Activated CD4-positive, alpha-beta T cell treated with anti-CD3 and anti-CD28 coated beads, Interleukin-2, Interleukin-4, amounts not matched to agents 100 ng/mL and 50 ng/mL, durations not matched to agents 16 hours and 8 hours (primary cell): ENCODE data around the gene NUTF2.
"Not testable (repeated sequence)": the region's sequence is repeated elsewhere in the genome, so short reads cannot be mapped to it uniquely, and the experiment has no call there.

ENCODE experiments used
- DNase-seq: peaks from one replicate; pipeline ENCODE4 v3.0.0-alpha.2; 2020; ENCODE audit warnings: low spot score

Gene NUTF2

DNA sequence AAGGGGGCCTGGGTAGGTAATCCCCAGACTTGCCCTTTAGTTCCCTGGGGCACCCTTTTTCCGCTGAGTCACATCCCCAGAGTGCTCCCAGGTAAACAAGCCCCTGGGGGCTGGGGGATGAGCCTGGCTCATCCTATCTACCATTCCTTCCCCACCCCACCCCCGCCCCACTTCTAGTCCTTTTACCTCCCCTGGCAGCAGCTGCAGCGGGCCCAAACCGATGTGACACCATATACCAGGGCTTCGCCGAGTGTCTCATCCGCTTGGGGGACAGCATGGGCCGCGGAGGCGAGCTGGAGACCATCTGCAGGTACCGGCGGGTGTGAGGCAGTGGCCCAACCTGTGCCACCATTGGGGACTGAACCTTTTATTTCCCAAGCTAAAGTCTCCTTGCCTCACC lies 38.8 kb downstream of the NUTF2 start:
- DNase-seq: no peak

GRCh38 chr16:67885976-67886375 lies 39.2 kb downstream of the NUTF2 start:
- DNase-seq: no peak

DNA sequence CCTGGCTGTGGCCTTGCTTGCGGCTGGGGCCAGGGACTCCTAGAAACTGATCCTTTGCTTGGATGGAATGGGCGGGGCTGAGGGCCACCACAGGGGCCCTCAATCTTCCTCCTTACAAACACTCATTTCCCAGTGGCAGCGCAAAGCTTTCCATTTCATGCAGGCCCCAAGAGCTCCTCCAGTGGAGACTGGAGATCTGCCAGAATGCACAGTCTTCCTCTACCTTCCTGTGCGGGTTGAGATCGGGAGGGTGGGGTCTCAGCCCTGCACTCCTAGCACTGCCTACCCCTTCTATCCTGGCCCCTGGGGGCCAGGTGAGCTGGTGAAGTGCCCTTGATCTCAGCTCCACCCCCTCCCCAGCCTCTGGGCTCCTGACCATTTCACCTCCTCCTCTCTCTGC lies 39.7 kb downstream of the NUTF2 start:
- no peak for DNase-seq

GRCh38 chr16:67888331-67888730 lies 41.6 kb downstream of the NUTF2 start:
- DNase-seq: no peak

GRCh38 chr16:67892375-67892774 lies 45.6 kb downstream of the NUTF2 start:
- DNase-seq: no peak

- DNase-seq: peak; percentile 97
These were observed 46.4 kb downstream of the NUTF2 start, which contains the start of gene PSKH1 for GRCh38 chr16:67892899-67893742. Gene PSKH1 (plus strand): TSS chr16:67893254. CDS start chr16:67908750, 15,496 bp downstream.

- DNase-seq: no peak
These were observed 47.1 kb downstream of the NUTF2 start for GRCh38 chr16:67893743-67894399.

- no peak for DNase-seq
These were observed 50.5 kb downstream of the NUTF2 start for GRCh38 chr16:67897231-67897630.

DNA sequence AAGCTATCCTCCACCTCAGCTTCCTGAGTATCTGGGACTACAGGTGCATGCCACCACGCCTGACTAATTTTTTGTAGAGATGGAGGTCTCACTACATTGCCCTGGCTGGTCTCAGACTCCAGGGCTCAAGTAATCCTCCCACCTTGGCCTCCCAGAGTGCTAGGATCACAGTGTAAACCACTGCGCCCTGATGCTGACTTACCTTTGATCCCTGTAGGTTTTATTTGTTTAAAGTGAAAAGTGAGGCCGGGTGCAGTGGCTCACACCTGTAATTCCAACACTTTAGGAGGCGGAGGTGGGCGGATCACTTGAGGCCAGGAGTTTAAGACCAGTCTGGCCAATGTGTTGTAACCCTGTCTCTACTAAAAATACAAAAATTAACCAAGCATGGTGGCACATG lies 55.0 kb downstream of the NUTF2 start:
- DNase-seq: no peak

DNA sequence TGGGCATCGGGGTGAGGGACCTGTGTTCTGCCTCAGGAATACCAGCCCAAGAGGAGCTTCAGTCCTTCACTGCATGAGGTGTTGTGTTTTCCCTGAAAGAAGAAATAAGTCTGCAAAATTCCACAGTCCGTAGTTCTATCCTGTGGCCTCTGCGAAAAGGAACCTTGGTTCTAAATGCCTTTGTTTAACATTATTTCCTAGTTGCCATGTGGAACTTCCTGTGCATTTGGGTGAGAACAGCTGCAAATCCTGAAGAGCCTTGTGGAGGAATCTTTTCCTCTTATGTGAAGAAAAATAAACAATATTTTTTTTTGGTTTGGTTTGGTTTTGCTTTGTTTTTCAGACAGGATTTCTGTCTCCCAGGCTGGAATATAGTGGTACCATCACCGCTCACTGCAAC lies 56.1 kb downstream of the NUTF2 start:
- no peak for DNase-seq

- no peak for DNase-seq
These were observed 60.9 kb downstream of the NUTF2 start for GRCh38 chr16:67907397-67908180.

GRCh38 chr16:67909056-67909742 lies 62.5 kb downstream of the NUTF2 start:
- DNase-seq: no peak

DNA sequence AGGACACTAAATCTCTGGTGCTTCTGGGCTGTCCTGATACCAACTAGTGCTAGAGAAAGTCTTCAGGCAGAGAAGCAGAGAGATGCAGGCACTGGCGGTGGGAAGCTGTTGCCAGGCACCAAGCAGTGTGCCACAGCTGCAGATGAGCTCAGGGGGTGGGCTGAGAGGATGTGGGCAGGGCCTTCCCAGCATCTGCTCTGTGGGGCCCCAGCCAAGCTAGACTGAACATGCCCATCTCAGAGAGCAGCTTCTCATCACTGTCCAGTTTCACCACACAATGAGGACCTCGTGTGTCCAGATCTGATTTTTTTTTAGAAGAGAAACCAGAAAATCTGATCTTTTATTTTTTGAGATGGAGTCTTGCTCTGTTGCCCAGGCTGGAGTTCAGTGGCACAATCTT lies 63.4 kb downstream of the NUTF2 start:
- peak; percentile 34 for DNase-seq

DNA sequence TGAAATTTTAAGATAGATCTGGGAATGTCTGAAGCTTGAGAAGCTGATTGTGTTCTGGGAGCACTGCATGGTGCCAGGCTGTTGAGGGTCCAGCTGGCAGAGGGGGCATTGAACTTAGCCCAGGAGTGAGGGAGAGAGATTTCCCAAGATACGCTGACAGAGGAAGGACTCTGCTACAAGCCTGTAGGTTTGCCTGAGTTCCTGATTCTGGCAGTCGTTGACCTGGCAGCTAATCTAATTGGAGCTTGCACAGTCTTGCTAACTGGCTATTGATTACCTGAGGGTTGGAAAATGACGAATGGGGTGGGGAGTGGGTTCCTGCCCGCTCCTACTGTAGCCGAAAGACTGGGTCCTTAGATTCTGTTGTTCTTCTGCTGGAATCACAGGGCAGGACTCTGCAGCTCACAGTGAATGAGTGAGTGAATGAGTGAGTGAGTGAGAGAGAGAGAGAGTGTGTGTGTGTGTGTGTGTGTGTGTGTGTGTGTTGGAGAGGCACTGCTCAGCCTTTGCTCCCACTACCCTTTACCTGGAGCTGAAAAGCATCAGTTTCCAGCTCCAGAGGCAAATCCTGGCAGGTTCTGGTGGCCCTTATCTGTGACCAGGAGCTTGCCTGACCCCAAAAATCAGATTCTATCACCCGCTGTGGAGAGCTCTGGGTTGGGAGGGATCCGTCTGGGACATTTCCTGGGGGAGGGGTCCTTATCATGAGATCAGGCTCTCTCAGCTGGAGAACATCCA lies 68.2 kb downstream of the NUTF2 start:
- no peak for DNase-seq

- DNase-seq: not testable (repeated sequence)
These were observed 68.7 kb downstream of the NUTF2 start for GRCh38 chr16:67915496-67915769.

DNA sequence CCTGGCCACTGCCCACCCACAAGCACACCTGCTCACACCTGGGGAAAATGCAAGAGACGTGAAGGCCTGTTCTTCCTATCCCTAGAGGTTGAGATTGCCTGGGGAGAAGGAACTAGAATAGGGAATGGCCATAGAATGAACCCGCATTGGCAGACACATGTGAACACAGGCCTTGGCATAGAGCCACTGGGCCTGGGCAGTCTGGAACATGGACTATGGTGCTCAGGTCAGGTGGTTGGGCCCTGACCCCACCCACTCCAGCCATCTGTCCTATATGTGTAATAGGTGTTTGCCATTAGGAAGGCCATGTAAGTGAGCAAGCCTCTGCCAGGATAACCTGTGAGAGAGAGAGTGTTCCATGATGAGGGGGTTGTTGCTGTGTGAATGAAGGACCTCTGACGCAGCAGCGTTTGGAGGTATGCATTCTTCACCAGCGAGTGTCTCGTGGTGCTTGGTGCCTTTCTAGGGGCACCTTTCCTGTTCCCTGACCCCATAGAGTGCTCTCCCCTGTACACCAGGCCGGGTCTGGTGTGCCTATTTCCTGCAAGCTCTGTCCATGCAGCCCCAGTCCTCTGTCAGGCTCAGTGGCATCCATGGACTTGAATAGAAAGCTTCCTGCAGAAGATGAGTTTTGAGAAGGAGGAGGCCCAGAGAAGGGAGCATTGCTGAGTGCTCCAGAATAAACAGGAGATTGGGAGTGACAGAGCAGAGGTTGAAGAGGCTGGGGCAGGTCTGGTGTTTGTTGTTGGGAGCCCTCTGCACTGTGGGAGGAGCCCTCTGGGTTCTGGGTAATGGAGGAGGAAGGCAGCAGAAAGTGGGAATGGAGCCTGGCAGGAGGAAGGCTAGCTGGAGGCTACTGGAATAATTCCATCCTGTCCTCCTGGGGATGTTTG lies 69.3 kb downstream of the NUTF2 start:
- DNase-seq: no peak

DNA sequence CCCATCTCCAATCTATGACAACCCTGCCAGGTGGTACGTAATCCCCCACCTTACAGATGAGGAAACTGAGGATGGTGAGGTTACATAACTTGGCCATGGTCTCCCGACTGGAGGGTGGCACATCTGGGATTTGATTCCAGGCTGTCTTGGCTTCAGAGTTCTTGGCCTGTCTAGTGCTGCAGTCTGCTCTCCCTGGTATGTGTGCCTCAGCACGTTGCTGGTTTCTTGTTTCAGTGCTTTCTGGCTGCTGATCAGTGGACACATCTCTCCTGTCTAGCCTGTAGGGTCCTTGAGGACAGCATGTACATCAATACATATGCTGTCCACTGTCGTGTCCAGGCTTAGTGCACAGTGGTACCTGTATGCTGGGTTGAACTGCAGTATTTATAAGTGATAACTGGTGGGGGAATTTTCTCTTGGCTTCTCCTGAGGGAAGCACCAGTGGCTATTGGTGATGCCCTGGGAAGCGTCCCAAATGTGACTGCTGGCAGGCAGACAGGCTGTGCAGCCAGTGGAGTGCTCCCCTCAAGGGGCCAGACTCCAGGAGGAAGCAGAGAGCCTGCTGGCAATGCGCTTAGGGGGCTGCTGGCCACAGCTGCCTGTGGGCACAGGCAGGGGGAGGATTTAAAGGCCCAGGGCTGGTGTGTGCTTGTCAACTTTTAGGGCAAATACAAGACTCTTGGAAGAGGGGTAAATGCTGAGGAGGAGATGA lies 70.6 kb downstream of the NUTF2 start:
- DNase-seq: no peak

- peak; percentile 83 for DNase-seq
These were observed 71.1 kb downstream of the NUTF2 start for GRCh38 chr16:67917852-67918236.

DNA sequence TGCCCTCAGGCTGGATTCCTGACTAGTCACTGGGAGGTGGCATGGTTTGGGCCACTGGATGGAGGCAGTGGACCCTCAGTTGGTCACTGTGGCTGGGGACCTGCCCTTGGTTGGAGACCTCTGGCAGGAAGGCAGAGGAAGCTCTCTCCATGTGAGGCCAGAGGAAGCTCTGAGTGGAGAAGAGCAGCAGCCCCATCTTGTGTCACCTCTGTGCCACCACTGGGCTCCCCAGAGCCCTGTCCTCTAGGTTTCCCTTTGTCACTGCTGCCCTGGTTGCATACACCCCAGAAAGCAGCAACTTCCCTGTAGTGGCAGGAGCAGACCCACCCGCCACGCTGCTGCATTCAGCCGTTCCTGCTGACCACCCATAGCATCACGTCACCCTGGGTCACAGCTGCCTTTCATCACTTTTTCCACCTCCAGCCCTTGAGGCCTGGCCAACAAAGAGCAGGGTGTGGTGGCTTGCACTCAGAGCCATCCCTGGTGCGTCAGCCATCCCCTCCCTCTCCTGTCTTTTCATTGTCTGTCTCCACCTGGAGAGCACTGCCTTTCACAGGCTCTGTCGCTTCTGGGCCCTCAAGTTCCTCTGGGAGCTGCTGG lies 73.0 kb downstream of the NUTF2 start:
- DNase-seq: no peak
